AML-193 (cell line): ENCODE results near the gene PLAAT4.
"Not testable (repeated sequence)": the region's sequence is repeated elsewhere in the genome, so short reads cannot be mapped to it uniquely, and the experiment has no call there.

Experiments
- DNase-seq, 2 experiments: peaks; one replicate each; lab custom pipeline; 2025; lab: John Stamatoyannopoulos, UW

Gene PLAAT4

GRCh38 chr11:63511048-63511748 lies 25.4 kb upstream of the PLAAT4 start:
- no peak for DNase-seq

GRCh38 chr11:63512816-63513215 lies 23.8 kb upstream of the PLAAT4 start:
- DNase-seq, result no peak

GRCh38 chr11:63516109-63516508 lies 20.5 kb upstream of the PLAAT4 start:
- no peak for DNase-seq

- no peak for DNase-seq
These were observed 19.5 kb upstream of the PLAAT4 start for GRCh38 chr11:63517156-63517555.

GRCh38 chr11:63518548-63518947 lies 18.1 kb upstream of the PLAAT4 start:
- no peak for DNase-seq

GRCh38 chr11:63520606-63521170 lies 15.9 kb upstream of the PLAAT4 start:
- no peak for DNase-seq

GRCh38 chr11:63521896-63522295 lies 14.7 kb upstream of the PLAAT4 start:
- DNase-seq, result no peak

- no peak for DNase-seq
These were observed 13.5 kb upstream of the PLAAT4 start for GRCh38 chr11:63523151-63523550.

GRCh38 chr11:63527667-63528066 lies 8.9 kb upstream of the PLAAT4 start:
- DNase-seq, result no peak

- DNase-seq, result not testable (repeated sequence)
These were observed 8.5 kb upstream of the PLAAT4 start for GRCh38 chr11:63528156-63528555.

GRCh38 chr11:63528729-63529278 lies 7.8 kb upstream of the PLAAT4 start:
- DNase-seq, result not testable (repeated sequence)

GRCh38 chr11:63529373-63529772 lies 7.2 kb upstream of the PLAAT4 start:
- not testable (repeated sequence) for DNase-seq

- no peak for DNase-seq
These were observed 6.6 kb upstream of the PLAAT4 start for GRCh38 chr11:63530021-63530420.

- DNase-seq, result not testable (repeated sequence)
These were observed 5.4 kb upstream of the PLAAT4 start for GRCh38 chr11:63531074-63531792.

- DNase-seq, result no peak
These were observed 4.5 kb upstream of the PLAAT4 start for GRCh38 chr11:63532117-63532516.

GRCh38 chr11:63532799-63533475 lies 3.7 kb upstream of the PLAAT4 start:
- no peak for DNase-seq

GRCh38 chr11:63534076-63534475 lies 2.5 kb upstream of the PLAAT4 start:
- DNase-seq, result no peak

GRCh38 chr11:63534895-63535461 lies 1.6 kb upstream of the PLAAT4 start:
- no peak for DNase-seq

GRCh38 chr11:63535734-63536133 lies 874 bp upstream of the PLAAT4 start:
- no peak for DNase-seq

GRCh38 chr11:63537293-63538101 lies 889 bp downstream of the PLAAT4 start:
- no peak for DNase-seq

GRCh38 chr11:63542506-63542905 lies 5.9 kb downstream of the PLAAT4 start:
- DNase-seq, result not testable (repeated sequence)
